Activated CD8-positive, alpha-beta memory T cell treated with anti-CD3 and anti-CD28 coated beads, Interleukin-2, amount 50 U/mL, for 24 hours (primary cell): ENCODE results near the gene RELN.

ENCODE experiments used
- DNase-seq: peaks from one replicate; pipeline ENCODE4 v3.0.0-alpha.2; 2020; ENCODE audit errors: extremely low read depth

RELN gene

GRCh38 chr7:103480771-103481170 lies 508.7 kb downstream of the RELN start:
- DNase-seq, result no peak

GRCh38 chr7:103474956-103475355 lies 514.5 kb downstream of the RELN start:
- DNase-seq, result no peak

GRCh38 chr7:103469095-103469948 lies 520.1 kb downstream of the RELN start:
- no peak for DNase-seq

GRCh38 chr7:103466814-103467213 lies 522.6 kb downstream of the RELN start:
- DNase-seq, result no peak

- DNase-seq, result no peak
Observed at GRCh38 chr7:103462358-103462757, 527.1 kb downstream of the RELN start.

- DNase-seq, result peak; percentile 7
Observed at GRCh38 chr7:103447073-103447960, 542.1 kb downstream of the RELN start.

GRCh38 chr7:103446049-103446520 lies 543.4 kb downstream of the RELN start, which contains the start of gene SLC26A5:
TSS of gene SLC26A5 (minus strand) at chr7:103446207. CDS start at chr7:103421514, 24,693 bp downstream.
- no peak for DNase-seq

GRCh38 chr7:103445228-103446048 lies 544.0 kb downstream of the RELN start:
- no peak for DNase-seq

- DNase-seq, result no peak
Observed at GRCh38 chr7:103439661-103440060, 549.8 kb downstream of the RELN start.

- no peak for DNase-seq
Observed at GRCh38 chr7:103437623-103438022, 551.8 kb downstream of the RELN start.

GRCh38 chr7:103432712-103433111 lies 556.7 kb downstream of the RELN start:
- DNase-seq, result no peak

- DNase-seq, result no peak
Observed at GRCh38 chr7:103425177-103425576, 564.3 kb downstream of the RELN start.

GRCh38 chr7:103423467-103424179 lies 565.8 kb downstream of the RELN start:
- no peak for DNase-seq
